ENCODE data around the gene SLC43A2. TPM values are rescaled to one million over a fixed set of nuclear protein-coding genes. Genes with fewer than 3 reads are reported as not detected.

The SLC43A2 gene
- total and polyA plus RNA-seq, 2 of the 13 experiments (the other 11 are each of a cell fraction or from before 2014, with no cell fraction given) = 7.3 to 20.0 TPM

DNA sequence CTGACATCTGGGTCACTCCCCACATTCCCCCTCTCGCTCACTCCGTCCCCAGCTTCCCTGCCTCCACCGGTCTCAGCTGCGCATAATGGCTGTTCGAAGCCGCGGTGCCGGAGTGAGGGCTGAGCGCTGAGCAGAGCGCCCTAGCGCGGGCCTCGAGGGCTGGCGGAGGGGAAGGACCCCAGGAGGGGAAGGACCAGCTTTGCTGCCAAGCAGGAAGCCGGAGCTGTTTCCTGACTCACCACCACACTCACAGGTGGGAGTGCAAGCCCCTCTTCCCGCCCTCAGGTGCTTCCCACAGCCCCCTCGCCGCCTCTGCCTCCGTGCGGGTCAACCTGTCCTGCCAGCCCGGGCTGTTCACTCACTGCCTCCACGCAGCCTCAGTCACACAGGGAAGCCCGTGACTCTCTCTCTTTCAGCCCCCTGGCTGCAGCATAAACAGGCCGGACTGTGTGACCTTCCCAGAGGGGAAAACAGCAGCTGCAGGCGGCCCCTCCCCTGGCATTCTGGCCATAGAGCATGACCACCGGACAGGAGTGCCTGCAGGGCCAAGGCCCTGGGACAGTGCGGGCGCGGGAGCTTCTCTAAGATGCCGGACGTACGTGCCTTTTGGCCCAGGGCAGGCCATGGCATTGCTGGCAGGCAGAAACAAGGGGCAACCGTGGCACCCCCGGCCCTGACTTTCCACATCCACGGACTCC lies 23.7 kb downstream of the SLC43A2 start (continued):
- TF ChIP-seq ZNF292 (CRISPR knock-in tag; IDR thresholded peaks at IDR 0.05; ENCODE audit: borderline replicate concordance, low read depth) (0 out of 2 replicates have a peak, but pooled peaks have one; percentile 14), FOXK1 (CRISPR knock-in tag; IDR thresholded peaks at IDR 0.05; ENCODE audit: borderline replicate concordance, low read depth) (no peak), RAD21 (CRISPR knock-in tag; IDR thresholded peaks at IDR 0.05) (no peak), LBX2 (CRISPR knock-in tag; IDR thresholded peaks at IDR 0.05; ENCODE audit: borderline replicate concordance) (no peak), PHF21A (CRISPR knock-in tag; IDR thresholded peaks at IDR 0.05) (peak; percentile 33; the same call in 1 of the 2 replicates), ZNF10 (CRISPR knock-in tag; IDR thresholded peaks at IDR 0.05; ENCODE audit: borderline replicate concordance, low read depth) (no peak), ZBTB25 (CRISPR knock-in tag; IDR thresholded peaks at IDR 0.05) (no peak), MLX (CRISPR knock-in tag; IDR thresholded peaks at IDR 0.05) (no peak), ASH2L (IDR thresholded peaks at IDR 0.05; ENCODE audit: insufficient read length, low read depth, low read length) (no peak), ZNF382 (CRISPR knock-in tag; IDR thresholded peaks at IDR 0.05; ENCODE audit: borderline replicate concordance) (no peak), PCBP2 (optimal IDR thresholded peaks at IDR 0.05; ENCODE audit: low read depth, low read length, poor library complexity, severe bottlenecking) (no peak), ZNF562 (CRISPR knock-in tag; IDR thresholded peaks at IDR 0.05; ENCODE audit: borderline replicate concordance) (no peak), ZSCAN20 (CRISPR knock-in tag; IDR thresholded peaks at IDR 0.05; ENCODE audit: borderline replicate concordance) (no peak), CREB1 (IDR thresholded peaks at IDR 0.05) (no peak), CREB1 (CRISPR knock-in tag; IDR thresholded peaks at IDR 0.05) (no peak), HNF4G (IDR thresholded peaks at IDR 0.05; ENCODE audit: borderline replicate concordance, low read depth, low read length) (no peak), HNF4G (CRISPR knock-in tag; IDR thresholded peaks at IDR 0.05; ENCODE audit: borderline replicate concordance, low read depth) (no peak), SCMH1 (CRISPR knock-in tag; IDR thresholded peaks at IDR 0.05; ENCODE audit: borderline replicate concordance) (no peak)
- TF ChIP-seq, protein P1, sequence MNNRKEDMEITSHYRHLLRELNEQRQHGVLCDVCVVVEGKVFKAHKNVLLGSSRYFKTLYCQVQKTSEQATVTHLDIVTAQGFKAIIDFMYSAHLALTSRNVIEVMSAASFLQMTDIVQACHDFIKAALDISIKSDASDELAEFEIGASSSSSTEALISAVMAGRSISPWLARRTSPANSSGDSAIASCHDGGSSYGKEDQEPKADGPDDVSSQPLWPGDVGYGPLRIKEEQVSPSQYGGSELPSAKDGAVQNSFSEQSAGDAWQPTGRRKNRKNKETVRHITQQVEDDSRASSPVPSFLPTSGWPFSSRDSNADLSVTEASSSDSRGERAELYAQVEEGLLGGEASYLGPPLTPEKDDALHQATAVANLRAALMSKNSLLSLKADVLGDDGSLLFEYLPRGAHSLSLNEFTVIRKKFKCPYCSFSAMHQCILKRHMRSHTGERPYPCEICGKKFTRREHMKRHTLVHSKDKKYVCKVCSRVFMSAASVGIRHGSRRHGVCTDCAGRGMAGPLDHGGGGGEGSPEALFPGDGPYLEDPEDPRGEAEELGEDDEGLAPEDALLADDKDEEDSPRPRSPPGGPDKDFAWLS (CRISPR knock-in tag; IDR thresholded peaks at IDR 0.05; ENCODE audit: borderline replicate concordance) = no peak
- TF ChIP-seq, protein P2, sequence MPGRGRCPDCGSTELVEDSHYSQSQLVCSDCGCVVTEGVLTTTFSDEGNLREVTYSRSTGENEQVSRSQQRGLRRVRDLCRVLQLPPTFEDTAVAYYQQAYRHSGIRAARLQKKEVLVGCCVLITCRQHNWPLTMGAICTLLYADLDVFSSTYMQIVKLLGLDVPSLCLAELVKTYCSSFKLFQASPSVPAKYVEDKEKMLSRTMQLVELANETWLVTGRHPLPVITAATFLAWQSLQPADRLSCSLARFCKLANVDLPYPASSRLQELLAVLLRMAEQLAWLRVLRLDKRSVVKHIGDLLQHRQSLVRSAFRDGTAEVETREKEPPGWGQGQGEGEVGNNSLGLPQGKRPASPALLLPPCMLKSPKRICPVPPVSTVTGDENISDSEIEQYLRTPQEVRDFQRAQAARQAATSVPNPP (CRISPR knock-in tag; IDR thresholded peaks at IDR 0.05) = no peak
- TF ChIP-seq, protein P3, sequence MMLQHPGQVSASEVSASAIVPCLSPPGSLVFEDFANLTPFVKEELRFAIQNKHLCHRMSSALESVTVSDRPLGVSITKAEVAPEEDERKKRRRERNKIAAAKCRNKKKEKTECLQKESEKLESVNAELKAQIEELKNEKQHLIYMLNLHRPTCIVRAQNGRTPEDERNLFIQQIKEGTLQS (CRISPR knock-in tag; IDR thresholded peaks at IDR 0.05) = no peak
- TF ChIP-seq, protein P4, sequence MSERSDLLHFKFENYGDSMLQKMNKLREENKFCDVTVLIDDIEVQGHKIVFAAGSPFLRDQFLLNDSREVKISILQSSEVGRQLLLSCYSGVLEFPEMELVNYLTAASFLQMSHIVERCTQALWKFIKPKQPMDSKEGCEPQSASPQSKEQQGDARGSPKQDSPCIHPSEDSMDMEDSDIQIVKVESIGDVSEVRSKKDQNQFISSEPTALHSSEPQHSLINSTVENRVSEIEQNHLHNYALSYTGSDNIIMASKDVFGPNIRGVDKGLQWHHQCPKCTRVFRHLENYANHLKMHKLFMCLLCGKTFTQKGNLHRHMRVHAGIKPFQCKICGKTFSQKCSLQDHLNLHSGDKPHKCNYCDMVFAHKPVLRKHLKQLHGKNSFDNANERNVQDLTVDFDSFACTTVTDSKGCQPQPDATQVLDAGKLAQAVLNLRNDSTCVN (CRISPR knock-in tag; IDR thresholded peaks at IDR 0.05; ENCODE audit: borderline replicate concordance) = no peak

Data from HepG2 (cell line).